Fibroblast of villous mesenchyme (primary cell): ENCODE results near the gene PNRC2. TPM values are rescaled to one million over a fixed set of nuclear protein-coding genes. Genes with fewer than 3 reads are reported as not detected.
"Not testable (repeated sequence)": the region's sequence is repeated elsewhere in the genome, so short reads cannot be mapped to it uniquely, and the experiment has no call there.

Experiments used
- DNase-seq: peaks from one replicate; pipeline ENCODE4 v3.0.0-alpha.2; 2010; ENCODE audit warnings: low read depth
- H3K4me3 ChIP-seq: 2 replicates; pipeline ENCODE4 v1.5.1; 2011; ENCODE audit warnings: low read depth, mild to moderate bottlenecking, low read length
- CTCF ChIP-seq: IDR thresholded peaks from 2 replicates; pipeline ENCODE4 v1.5.1; 2012; ENCODE audit warnings: low read depth, mild to moderate bottlenecking, low read length; ENCODE audit not compliant: insufficient read depth
- total RNA-seq: library from RNA; depleted of rRNA; stranded (reverse); fragments of >200 nt; gene quantifications from 2 replicates; pipeline ENCODE4 v1.2.3, GENCODE V29; 2012

Gene PNRC2
- total RNA-seq, 1 donor = 108 TPM

GRCh38 chr1:23978805-23979204 is 19.2 kb downstream of the PNRC2 start:
- DNase-seq = no peak
- H3K4me3 ChIP-seq = peak overlapping the region; percentile 95
- TF ChIP-seq CTCF = no peak

- no peak for TF ChIP-seq CTCF
- DNase-seq = no peak
- H3K4me3 ChIP-seq = peak overlapping the region; percentile 95
Measured at GRCh38 chr1:23979387-23979880, 19.8 kb downstream of the PNRC2 start.

GRCh38 chr1:23979881-23980727 is 20.5 kb downstream of the PNRC2 start, which contains the start of gene SRSF10:
Gene SRSF10 (minus strand): TSS chr1:23980327. CDS start chr1:23980255, 72 bp downstream.
- H3K4me3 ChIP-seq = peak within 1 kb of the TSS; percentile 95
- peak; percentile 99 for DNase-seq
- peak; percentile 22 for TF ChIP-seq CTCF

GRCh38 chr1:23980728-23981070 is 21.1 kb downstream of the PNRC2 start:
- DNase-seq = peak; percentile 43
- peak overlapping the region; percentile 95 for H3K4me3 ChIP-seq
- TF ChIP-seq CTCF = no peak

GRCh38 chr1:23984417-23985186 is 25.0 kb downstream of the PNRC2 start:
- DNase-seq = peak; percentile 83
- H3K4me3 ChIP-seq = no peak overlapping the region
- TF ChIP-seq CTCF = no peak

- H3K4me3 ChIP-seq, DNase-seq: not testable (repeated sequence)
Measured at GRCh38 chr1:23987038-23987437, 27.4 kb downstream of the PNRC2 start.

GRCh38 chr1:23989263-23989662 is 29.6 kb downstream of the PNRC2 start:
- H3K4me3 ChIP-seq = no peak overlapping the region
- DNase-seq = no peak
- no peak for TF ChIP-seq CTCF

- not testable (repeated sequence) for DNase-seq, H3K4me3 ChIP-seq
Measured at GRCh38 chr1:23992011-23992410, 32.4 kb downstream of the PNRC2 start.
